NCI-H2171 treated with DMSO at 0.1 percent for 48 hours (cell line): ENCODE measurements around the gene COL8A2.

Experiments
- DNase-seq: peaks from one replicate; lab custom pipeline; 2025; lab: John Stamatoyannopoulos, UW

COL8A2 gene

GRCh38 chr1:36135330-36135667 lies 10.3 kb upstream of the COL8A2 start:
- no peak for DNase-seq

DNA sequence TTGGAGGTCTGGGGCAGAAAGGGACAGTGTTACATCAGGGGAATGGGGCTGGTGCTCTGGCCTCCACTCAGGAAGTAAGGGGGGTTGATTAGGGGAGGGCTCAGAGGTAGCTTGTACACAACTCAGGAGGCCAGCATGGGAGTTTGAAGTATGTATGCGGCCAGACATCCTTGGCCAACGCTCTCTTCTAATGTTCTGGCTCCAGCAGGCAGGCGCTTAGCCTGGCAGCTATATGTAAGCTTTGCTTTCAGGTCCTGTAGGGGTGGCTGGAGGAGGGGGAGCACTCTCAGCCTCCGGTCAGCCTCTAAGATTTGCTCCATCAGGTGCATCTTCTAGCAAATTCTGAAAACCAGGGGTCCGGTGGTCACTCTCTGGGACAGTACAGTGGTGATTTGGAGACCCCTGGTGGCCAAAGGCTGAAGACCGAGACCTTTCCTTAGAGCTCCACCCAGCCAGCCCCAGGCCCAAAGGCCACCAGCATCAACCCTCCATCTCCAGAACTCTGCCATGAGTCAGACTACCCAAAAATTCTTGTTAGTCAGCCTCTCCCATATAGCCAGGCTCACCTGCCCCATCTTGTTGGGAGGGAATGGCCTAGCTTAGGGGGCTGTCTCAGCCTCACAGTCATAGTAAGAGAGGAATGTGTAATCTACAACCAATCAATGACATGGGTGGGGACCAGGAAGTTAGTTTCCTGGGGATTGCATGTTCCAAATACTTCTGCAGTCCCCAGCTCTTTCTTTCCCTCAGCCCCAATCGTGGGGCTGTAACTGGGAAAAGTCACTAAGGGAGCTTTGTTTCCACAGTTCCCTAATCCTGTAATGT lies 9.7 kb upstream of the COL8A2 start:
- no peak for DNase-seq

- no peak for DNase-seq
Observed at GRCh38 chr1:36134031-36134430, 9.0 kb upstream of the COL8A2 start.

DNA sequence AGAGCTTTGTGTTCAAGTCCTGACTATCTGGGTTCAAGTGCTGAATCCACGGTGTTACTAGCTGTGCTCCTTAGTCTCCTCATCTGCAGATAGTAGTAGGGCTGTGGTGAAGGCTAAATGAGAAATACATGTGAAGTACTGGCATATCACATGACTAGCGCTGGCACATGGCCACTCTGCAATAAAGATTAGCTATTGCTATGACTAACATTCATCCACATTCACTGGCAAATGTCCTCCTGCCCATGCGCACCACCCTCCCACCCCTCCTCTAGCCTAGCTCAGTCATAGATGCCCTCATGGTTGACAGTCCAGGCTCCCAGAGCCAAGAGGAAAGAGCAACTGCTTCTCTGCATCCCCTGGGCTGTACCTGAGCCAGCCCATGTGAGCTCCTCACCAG lies 8.5 kb upstream of the COL8A2 start:
- peak; percentile 66 for DNase-seq

DNA sequence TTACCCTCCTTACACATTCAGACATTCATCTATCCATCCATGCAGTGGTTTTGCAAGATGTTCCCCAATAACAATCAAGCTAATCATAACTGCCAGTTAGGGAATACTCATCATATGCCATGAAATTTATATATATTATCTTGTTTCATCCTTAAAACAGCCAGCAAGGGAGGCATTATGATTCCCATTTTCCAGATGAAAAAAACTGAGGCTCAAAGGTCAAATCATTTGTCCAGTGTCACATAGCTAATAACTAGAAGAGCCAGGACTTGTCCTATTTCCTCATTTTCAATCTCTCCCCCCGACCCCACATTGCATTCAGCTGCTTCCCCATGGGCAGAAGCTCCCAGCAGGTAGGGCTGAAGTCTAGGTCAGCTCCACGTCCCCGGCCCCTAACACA lies 7.0 kb upstream of the COL8A2 start:
- DNase-seq = no peak

- no peak for DNase-seq
Observed at GRCh38 chr1:36128905-36129206, 3.8 kb upstream of the COL8A2 start.

DNA sequence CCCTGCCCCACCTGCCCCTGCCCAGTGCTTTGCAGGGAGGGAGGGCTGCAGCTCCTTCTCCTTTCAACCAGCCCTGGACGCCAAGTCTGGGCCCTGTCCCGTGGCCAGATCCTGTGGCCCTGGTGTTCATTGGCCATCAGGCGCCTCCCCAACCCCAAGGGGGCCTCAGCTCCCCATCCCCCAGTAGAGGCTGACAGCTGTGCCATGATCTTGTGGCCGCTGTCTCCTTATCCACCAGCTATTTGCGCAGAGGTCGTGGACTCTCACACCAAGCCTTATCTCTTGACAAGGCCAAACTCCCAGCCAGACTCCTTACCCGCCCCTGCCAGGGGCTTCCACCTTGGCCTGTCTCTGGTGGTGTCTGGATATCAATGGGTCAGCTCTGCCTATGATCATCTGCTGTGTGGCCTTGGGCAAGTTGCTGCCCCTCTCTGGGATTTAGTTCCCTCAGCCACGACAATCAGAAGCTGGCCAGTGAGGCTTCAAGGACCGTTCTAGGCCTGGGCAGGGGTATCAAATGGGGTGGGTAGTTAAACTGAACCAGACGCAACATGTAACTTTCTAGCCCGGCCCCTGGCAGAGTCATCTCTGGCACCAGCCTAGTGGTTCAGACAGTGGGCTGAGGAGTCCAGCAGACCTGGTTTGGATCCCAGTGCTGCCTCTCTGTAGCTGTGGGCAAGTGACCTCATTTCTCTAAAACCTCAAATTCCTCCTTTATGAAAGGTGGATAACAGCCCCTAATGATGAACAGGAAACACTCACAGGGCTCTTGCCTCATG lies 3.3 kb upstream of the COL8A2 start:
- DNase-seq = no peak

DNA sequence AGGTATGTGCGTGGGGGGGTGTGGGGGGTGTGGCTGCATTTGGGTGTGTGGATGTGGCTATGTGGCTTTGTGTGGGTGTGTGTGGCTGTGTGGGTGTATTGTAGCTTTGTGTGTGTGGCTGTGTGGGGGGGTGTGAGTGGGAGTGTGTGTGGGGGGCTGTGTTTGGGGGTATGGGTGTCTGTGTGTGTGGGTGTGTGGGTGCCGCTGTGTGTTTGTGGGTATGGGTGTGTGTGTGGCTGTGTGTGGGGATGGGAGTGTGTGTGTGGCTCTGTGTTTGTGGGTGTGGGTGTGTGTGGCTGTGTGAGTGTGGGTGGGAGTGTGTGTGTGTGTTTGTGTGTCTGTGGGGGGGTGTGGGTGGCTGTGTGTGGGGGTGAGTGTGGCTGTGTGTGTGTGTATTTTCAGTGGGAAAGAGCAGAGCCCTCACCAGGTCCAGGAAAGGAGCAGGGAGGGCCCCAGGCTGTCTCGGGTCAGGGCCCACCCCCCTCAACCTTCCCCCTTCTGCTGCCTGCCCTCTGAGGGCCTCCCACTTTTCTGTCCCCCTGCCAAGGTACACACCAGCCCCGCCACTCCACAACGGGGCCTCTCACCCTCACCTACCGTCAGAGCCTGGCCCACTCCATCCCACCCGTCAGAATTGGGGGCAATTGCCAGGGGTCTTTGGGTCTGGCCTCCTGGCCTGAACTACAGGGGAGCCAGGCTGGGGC lies 1.9 kb upstream of the COL8A2 start:
- no peak for DNase-seq

DNA sequence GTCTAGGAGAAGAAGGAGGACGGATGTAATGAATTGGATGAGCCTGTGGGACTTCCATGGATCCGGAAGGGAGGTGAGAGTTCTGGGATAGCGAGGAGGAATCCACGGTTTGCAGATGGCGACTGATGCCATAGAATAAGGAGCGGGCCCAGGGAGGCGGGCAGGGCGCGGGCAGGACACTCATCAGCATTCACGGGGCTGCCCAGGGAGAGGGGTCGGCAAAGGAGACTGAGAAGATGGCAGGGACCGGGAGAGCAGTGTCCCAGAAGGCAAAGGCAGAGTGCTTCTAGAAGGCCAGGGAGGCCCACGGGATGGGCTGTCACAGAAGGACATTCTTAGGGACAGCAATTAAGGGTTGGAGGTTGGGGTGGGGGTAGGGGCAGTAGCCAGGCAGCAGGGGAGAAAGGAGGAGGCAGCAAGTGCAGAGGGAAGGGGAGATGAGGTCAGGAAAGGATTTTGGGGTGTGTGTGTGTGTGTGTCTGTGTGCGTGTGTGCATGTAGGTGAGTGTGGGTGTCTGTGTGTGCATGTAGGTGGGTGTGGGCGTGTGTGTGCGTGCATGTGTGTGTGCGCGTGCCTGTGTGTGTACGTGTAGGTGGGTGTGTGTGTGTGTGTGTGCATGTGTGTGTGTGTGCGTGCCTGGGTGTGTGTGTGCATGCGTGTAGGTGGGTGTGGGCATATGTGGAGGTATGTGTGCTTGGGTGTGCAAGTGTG lies 1.1 kb upstream of the COL8A2 start:
- no peak for DNase-seq

GRCh38 chr1:36124404-36125128 lies 456 bp downstream of the COL8A2 start:
- DNase-seq = no peak

GRCh38 chr1:36123356-36123755 lies 1.7 kb downstream of the COL8A2 start:
- no peak for DNase-seq

DNA sequence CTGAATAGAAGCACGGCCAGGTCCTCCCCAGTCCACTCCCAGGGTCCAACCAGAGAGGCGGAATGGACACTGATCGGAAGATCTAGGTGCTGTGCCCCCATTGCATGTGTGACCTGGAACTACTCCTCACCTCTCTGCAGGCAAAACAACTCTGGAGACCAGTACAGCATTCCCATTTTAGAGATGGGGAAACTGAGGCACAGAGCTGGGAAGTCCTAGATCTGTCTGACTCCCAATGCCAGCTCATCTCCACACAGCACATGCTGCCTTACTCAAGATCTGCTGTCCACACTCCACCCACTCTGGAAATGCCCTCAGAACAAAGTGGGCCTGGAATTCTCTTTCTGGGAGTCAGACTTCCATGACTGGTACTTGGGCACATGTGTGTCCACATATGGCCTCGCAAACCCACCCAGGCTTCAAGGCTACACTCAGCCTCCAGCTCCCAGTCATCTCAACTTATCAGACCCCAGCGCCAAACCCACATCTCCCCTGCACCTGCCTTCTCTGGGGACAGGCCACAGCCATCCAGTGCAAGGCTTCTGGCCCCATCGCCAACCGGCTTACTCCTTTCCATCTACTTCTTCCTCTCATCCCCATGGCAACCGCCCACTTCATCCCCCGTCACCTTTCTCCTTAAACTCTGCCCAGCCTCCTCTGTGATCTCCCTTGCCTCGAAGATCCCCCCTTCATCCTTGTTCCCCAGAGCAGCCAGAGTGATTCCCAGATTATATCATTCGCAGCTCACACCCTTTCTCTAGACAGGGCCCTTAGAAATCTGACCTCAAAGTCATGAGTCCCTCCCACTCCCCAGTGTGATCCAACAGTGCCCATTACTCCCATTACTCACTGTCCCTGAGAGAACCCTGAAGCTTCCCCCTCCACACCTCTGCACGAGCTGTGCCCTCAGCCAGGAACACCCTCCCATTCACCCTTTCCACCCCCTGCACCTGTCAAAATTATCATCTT lies 2.7 kb downstream of the COL8A2 start:
- DNase-seq = no peak

- no peak for DNase-seq
Observed at GRCh38 chr1:36119456-36119855, 5.6 kb downstream of the COL8A2 start.

DNA sequence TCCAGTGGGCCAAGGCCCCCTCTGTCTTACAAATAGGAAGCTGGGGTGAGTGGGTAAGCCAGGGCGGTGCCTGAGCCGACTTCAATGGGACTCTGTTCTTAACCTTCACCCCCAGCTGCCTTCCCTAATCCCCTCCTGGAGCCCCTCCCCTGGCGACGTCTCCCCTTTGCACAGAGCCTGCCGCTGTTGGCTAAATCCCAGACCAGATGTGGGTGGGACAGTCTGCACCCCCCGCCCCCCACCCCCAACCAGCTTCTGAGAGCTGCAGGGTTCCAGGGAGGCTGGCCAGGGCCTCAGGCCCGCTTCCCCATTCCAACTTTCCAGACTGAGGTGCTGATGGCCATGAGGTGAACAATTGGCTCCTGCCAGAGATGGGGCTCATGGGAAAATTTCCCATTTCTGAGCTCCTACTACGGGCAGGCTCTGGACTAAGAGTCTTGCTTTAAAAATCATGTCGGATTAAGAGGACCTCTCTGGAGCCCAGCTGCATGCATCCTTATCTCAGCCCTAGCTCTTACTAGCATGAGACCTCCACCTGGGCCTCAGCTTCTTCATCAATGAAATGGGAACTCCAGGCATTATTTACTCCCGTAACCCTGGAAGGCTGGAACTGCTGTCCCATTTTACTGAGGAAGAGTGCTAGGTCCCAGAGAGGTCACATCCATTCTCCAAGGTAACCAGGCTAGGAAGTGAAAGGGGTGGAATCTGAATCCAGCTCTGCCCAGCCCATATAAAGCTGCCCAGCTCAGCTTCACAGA lies 6.4 kb downstream of the COL8A2 start:
- DNase-seq = no peak

- DNase-seq = no peak
Observed at GRCh38 chr1:36116901-36117300, 8.1 kb downstream of the COL8A2 start.

- no peak for DNase-seq
Observed at GRCh38 chr1:36115931-36116330, 9.1 kb downstream of the COL8A2 start.

DNA sequence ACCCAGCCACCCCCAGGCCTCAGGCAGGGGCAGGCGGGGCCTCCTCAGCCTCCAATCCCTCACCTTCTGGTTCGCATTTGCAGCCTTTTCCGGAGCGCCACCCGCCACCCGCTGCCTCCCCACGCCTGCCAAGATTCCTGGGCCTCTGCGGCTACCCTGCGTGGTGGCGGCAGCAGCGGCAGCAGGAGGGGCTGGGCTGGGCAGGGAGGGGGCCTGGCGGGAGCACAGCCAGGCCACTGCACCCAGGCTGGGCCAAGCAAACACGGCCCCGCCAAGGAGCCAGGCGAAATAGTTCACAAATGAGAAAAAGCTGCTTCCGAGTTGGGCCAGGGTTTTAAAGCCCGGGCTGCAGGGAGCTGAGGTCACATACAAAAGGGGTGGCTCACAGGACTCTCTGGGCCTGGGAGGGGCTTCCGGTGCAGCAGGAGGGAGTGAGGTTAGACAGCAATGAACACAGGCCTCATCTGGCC lies 9.8 kb downstream of the COL8A2 start:
- no peak for DNase-seq

GRCh38 chr1:36114371-36114770 lies 10.7 kb downstream of the COL8A2 start:
- no peak for DNase-seq

GRCh38 chr1:36112823-36113222 lies 12.2 kb downstream of the COL8A2 start:
- DNase-seq = no peak

GRCh38 chr1:36111151-36111550 lies 13.9 kb downstream of the COL8A2 start:
- DNase-seq = no peak
